ENCODE measurements around the gene CARD14.
"Not testable (repeated sequence)": the region's sequence is repeated elsewhere in the genome, so short reads cannot be mapped to it uniquely, and the experiment has no call there.

The CARD14 gene

DNA sequence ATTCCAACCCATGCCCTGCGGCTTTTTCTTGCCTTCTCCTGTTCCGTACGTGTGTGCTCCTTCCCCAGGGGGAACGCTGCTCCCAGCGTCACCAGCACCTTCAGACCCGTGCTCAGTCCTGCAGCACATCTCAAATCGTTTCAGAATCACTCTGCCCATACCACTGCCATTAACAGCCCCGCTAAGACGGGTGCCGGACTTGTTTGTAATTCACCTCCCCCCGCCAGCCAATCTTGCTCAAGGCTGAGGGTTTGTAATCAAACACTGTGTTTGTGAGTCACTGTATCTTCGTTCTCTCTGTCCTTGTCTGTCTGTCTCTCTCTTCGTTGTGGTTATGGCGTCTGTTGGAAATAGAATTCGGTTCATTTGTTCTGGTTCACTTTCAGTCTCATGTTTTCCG is 17.3 kb downstream of the CARD14 start:
- no peak for DNase-seq

DNA sequence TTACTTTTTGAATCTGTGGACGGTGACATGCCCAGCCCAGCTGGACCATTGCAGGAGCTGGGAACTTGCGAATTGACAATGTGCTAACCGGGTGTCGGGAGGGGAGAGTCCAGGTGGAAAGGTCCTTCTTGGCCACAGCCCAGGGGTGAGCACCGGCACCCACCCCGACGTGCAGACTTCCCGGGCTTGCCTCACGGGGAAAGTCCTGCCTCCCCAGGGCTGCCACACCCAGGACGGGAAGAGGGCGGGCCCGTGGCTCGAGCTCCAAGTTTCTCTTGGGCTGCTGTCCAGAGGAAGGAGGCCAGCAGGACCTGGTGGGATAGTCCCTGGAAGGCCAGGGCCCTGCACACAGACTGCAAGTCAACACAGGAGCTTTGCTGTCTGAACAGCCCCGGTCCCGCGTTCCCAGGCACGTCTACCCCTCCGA is 17.7 kb downstream of the CARD14 start:
- no peak for DNase-seq

- DNase-seq: no peak
These were observed 19.8 kb downstream of the CARD14 start for GRCh38 chr17:80189611-80190010.

DNA sequence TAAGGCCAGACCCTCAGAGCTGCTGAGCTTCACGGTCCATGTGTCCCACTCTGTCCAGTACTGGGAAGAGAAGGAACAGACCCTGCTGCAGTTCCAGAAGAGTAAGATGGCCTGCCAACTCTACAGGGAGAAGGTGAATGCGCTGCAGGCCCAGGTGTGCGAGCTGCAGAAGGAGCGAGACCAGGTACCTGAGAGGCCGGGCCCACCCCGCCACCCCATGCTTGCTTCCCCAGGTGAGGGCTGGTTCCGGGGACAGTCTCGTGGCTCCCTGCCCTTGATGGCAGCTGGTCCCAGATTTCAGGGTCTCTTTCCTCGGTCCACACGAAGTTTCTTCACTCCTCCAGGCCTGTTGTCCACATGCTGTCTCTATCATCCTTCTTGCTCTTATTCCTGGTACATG is 20.9 kb downstream of the CARD14 start:
- DNase-seq: no peak

DNA sequence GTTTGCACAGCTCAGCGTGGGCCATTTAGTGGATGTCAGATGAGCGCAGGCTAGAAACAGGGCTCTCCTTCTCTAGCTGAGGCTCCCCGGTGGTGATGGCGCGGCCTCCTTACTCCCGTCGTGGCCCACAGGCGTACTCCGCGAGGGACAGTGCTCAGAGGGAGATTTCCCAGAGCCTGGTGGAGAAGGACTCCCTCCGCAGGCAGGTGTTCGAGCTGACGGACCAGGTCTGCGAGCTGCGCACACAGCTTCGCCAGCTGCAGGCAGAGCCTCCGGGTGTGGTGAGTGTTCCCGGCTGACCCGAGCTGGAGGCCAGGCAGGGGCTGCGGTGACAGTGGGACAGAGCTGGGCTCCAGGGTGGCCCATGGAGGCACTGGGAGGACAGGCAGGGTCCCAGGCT is 21.4 kb downstream of the CARD14 start:
- DNase-seq: no peak

DNA sequence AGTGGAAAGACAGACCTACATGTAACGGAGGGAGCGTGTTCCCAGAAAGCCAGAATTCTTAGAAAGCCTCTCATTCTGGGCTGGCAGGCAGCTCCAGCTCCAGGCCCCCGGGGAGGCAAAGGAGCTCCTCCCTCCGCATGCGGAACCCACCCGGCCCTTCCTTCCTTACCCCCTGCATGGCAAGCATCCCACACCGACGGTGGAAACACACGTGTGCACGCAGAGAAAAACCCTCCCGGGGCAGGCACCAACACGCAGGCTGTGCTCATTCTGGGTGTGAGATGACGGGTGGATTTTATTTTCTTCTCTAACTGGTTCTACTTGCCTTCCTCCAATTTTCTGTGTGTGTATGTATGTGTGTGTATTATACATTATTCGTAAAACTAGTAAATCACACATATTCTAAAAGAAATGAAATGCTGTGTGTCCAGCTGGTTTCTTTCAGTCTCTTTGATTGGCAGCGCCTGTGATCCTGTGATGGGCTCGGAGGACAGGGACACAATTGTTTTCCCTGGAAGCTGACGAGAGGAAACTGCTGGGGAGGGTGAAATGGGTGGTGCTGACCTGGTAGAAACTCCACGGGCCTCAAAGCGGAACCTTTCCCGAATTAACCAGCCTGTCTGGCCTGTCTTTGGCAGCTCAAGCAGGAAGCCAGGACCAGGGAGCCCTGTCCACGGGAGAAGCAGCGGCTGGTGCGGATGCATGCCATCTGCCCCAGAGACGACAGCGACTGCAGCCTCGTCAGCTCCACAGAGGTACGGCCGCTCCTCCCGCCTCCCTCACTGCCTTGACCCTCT is 22.2 kb downstream of the CARD14 start:
- DNase-seq: no peak

- DNase-seq: no peak
These were observed 25.3 kb downstream of the CARD14 start for GRCh38 chr17:80195141-80195540.

DNA sequence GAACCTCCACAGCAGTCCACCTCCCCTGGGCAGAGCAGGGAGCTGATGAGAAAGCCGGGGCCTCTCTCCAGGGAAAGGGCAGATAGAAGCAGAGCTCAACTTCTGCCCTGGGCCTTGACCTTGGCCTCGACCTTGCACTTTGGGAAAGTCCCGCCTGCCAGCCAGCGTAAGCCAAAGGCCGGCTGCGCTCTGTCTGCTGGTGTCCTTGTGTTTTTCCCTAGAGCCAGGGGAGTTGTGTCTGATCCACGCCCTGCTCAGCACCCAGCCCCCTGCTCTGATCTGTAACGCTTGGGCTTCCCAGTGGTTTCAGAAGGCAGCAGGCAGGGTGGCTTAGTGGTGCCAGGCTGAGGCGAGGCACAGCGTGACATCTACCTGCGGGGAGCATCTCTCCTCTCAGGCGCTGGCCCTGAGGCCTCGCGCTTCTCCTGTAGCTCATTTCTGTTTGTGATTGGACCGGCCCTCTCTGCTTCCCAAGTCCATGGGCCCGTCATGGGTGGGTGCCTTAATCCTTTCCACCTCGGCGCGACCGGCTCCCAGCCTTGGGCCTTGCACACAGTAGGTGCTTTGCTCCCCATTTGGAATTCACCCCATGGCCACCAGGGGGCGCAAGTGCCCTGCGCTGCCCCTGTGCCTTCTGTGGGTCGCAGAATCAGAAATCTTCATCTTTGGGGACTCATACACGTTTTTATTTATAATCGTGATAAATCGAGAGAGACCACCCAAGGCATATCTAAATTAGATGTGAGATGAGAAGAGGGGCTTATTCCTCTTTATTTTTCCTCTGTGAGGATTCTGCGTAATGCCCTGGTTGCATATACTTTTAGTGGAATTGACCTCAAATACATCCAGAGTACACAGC is 26.1 kb downstream of the CARD14 start:
- peak; percentile 61 for DNase-seq

DNA sequence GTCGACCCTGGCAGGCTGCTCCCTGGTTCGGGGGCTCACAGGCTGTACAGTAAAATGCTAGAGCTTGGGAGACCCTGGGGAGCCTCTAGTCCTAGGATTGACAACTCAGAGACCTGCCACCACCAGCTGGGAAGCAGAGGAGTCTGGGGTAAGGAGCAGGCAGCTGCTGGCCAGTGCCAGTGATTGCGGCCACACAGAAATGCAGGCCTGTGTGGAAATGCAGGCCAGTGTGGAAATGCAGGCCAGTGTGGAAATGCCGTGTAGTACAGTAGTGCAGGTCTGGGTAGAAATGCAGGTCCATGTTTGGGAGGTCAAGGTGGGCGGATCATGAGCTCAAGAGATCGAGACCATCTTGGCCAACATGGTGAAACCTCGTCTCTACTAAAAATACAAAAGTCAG is 26.8 kb downstream of the CARD14 start:
- no peak for DNase-seq

DNA sequence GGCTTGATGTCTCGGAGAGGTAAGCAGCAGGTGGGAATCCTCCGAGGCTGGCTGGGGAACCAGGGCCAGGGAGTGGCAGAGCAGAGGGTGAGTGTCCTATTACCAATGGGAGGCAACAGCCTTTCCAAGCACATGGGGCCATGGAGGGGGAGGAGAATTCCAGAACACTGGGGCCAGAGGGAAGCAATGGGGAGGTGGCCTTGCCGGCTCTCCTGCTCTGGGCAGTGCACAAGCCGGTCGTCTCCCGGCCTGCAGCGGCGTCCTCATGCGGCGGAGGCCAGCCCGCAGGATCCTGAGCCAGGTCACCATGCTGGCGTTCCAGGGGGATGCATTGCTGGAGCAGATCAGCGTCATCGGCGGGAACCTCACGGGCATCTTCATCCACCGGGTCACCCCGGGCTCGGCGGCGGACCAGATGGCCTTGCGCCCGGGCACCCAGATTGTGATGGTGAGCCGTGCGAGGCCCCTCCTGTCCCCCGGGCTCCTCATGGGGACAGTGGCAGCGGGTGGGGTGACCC is 28.4 kb downstream of the CARD14 start:
- no peak for DNase-seq

DNA sequence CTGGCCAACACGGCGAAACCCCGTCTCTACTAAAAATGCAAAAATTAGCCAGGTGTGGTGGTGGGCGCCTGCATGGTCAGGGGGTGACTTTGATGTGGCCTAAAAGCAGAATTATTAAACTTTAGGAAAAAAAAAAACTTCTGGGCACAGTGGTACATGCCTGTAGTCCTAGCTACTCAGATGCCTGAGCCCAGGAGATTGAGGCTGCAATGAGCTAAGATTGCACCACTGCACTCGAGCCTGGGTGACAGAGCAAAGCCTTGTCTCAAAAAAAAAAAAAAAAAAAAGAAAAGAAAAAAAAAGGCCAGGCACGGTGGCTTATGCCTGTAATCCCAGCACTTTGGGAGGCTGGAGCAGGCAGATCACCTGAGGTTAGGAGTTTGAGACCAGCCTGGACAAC is 29.5 kb downstream of the CARD14 start:
- DNase-seq: not testable (repeated sequence)

DNA sequence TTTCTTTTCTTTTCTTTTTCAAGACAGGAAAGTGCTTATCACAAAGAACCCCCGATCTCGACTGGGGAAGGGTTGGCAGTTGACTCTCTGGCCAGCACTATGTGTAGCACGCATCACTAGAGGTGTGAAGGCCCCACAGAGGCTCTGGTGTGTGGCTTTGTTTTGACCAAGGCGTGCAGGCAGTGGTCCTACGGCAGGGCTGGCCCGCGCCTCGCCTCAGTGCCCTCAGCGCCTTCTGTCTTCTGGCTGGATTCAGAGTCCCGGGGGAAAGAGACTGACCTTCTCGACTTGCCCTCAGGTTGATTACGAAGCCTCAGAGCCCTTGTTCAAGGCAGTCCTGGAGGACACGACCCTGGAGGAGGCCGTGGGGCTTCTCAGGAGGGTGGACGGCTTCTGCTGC is 31.6 kb downstream of the CARD14 start:
- DNase-seq: no peak

DNA sequence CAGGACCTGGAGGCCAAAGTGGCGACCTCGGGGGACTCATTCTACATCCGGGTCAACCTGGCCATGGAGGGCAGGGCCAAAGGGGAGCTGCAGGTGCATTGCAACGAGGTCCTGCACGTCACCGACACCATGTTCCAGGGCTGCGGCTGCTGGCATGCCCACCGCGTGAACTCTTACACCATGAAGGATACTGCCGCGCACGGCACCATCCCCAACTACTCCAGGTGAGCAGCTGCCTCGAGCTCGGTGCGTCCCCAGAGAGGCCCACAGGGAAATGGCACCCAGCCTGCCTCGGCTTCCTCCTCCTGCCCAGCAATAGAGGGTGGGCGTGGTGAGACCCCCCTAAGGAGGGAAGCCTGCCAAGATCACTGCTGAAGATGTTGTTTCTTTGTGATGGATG is 32.4 kb downstream of the CARD14 start:
- no peak for DNase-seq

DNA sequence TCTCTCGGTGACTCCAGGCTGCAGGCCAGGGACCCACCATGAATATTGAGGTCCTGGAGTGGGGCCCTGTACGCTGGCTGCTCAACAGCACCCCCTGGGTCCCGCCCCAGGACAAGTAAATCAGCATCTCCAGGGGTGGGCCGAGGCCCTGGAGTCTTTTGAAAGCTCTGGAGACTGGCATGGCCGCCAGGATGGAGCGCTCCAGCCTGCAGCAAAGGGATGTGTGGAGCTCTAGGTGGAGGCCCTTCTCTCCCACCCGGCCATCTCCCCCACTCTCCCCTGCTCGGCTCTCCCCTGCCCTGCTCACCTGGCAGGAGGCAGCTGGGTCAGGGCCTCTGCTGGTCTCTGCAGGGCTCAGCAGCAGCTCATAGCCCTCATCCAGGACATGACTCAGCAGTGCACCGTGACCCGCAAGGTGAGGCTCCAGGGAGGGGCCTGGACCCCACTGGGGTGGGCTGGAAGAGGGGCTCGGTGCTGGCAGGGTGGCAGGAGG is 33.7 kb downstream of the CARD14 start:
- no peak for DNase-seq

- DNase-seq: no peak
These were observed 35.0 kb downstream of the CARD14 start for GRCh38 chr17:80204626-80205468.

DNA sequence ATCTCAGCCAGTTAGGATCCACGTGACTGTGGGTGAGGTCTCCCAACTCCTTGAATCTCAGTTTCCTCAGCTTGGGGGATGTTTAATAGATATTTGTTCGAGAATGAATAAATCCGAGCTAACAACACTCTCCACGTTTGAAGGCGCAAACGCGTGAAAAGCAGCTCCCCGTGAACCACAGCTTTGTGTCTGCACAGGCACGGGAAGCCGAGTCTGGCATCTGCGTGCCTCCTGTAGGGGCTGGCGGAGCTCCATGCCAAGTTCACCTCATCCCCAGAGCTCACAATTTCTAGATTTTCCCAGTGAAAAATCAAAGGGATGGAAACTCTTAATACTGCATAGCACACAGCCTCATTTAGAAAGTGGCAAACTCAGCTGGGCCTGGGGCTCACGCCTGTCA is 36.0 kb downstream of the CARD14 start:
- no peak for DNase-seq

DNA sequence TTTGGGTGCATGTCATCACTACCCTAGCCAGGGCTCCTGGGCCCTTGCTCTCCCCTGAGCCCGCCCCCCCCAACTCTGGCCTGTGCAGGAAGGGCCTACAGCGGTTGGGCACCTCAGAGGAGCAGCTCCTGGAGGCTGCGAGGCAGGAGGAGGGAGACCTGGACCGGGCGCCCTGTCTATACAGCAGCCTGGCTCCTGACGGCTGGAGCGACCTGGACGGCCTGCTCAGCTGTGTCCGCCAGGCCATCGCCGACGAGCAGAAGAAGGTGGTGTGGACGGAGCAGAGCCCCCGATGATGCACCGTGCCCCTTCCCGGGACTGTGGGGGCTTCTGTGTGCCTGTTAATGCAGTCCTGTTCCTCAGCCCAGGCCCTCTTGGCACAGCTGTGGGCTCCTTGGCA is 38.2 kb downstream of the CARD14 start:
- no peak for DNase-seq

DNA sequence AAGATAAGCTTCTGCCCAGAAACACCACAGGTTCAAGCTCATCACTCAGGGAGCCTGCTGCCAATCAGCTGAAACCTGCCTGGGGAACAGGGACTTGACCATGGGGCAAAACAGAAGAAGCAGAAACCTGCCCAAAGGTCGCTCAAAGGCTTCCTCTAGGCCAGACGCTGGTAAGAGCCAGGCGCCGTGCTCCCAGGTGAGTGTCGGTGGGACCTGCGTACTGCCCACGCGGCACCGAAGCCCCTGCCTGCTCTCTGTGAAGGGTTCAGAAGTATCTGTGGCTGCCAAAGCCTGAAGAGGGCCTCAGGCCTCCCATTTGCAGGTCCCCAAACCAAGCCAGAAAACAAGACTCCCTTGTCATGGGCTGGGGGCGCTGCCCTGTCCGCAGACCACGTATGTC is 39.9 kb downstream of the CARD14 start:
- DNase-seq: no peak

- DNase-seq: no peak
These were observed 40.7 kb downstream of the CARD14 start for GRCh38 chr17:80210348-80211108.

DNA sequence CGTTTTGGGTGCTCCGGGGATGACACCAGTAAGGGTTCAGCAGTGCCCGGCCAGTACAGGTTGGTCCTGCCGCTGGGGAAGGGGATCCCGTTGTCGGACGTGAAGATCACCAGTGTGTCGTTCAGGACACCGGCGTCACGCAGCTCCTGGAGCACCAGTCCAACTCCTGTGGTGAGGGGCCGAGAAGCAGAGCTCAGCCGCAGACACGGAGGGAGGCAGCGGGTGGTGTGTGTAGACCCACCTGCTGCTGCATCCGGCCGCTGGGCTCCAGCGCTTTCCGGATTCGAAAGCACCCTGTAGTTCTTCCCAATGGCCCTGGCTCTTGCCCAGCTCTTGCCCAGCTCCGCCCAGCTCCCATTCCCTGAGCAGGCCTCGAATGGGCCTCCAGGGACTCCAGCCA is 42.3 kb downstream of the CARD14 start:
- no peak for DNase-seq

DNA sequence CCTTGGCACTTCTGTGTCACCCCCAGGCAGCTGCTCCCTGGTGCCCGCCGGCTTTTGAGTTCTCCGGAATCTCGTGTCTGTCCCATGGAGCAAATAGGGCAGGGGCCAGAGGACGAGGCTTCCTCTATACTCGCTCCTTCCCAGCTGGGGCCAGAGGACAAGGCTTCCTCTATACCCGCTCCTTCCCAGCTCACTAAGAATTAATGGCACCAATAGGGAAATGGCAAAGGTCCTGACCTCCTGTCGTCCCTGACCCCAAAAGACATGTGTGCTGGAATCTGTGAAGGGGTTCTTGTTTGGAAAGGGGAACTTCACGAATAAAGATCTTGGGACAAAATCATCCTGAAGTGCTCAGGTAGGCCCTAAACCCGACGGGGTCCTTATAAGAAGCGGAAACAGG is 42.7 kb downstream of the CARD14 start:
- DNase-seq: no peak

Data from activated CD4-positive, alpha-beta T cell treated with anti-CD3 and anti-CD28 coated beads, Interleukin-2, amount 50 U/mL, for 1 hour (primary cell).